Neural cell (in vitro differentiated cells): ENCODE measurements around the gene SPOCK1. TPM values are rescaled to one million over a fixed set of nuclear protein-coding genes. Genes with fewer than 3 reads are reported as not detected.

ENCODE experiments used
- H2AFZ ChIP-seq: fragments of 200-600, 300-800 bp; sonication (generic), shearing (Covaris generic); 2 replicates; pipeline ENCODE4 v1.6.0; 2014; ENCODE audit warnings: low read depth, mild to moderate bottlenecking, antibody characterized with exemption, low read length, moderate library complexity
- H3F3A ChIP-seq: fragments of 200-600 bp; shearing (Covaris generic); 2 replicates; pipeline ENCODE4 v1.6.1; 2016; ENCODE audit warnings: mild to moderate bottlenecking, moderate library complexity, mixed read lengths, antibody characterized with exemption, low read length; ENCODE audit not compliant: insufficient read depth, poor library complexity, severe bottlenecking
- H3K27ac ChIP-seq: fragments of 200-600, 300-800 bp; sonication (generic), shearing (Covaris generic); 2 replicates; pipeline ENCODE4 v1.5.1; 2014; ENCODE audit warnings: mild to moderate bottlenecking, low read length, moderate library complexity
- H3K27me3 ChIP-seq: fragments of 300-800, 200-600 bp; sonication (generic), shearing (Covaris generic); 2 replicates; pipeline ENCODE4 v1.6.0; 2014; ENCODE audit warnings: mild to moderate bottlenecking, low read depth, low read length, moderate library complexity; ENCODE audit not compliant: insufficient read depth
- H3K36me3 ChIP-seq: fragments of 300-800, 200-600 bp; sonication (generic), shearing (Covaris generic); 2 replicates; pipeline ENCODE4 v1.5.1; 2014; ENCODE audit warnings: mild to moderate bottlenecking, antibody characterized with exemption, low read length, moderate library complexity; ENCODE audit not compliant: insufficient read depth
- H3K4me2 ChIP-seq: fragments of 300-800, 200-600 bp; sonication (generic), shearing (Covaris generic); 2 replicates; pipeline ENCODE4 v1.6.0; 2014; ENCODE audit warnings: mild to moderate bottlenecking, low read length
- H3K4me3 ChIP-seq: fragments of 300-800, 200-600 bp; sonication (generic), shearing (Covaris generic); 2 replicates; pipeline ENCODE4 v1.5.1; 2014; ENCODE audit warnings: mild to moderate bottlenecking, low read length, moderate library complexity
- H3K79me2 ChIP-seq: fragments of 200-600 bp; shearing (Covaris generic); replicated peaks from 2 replicates; pipeline ENCODE4 v1.6.0; 2014; ENCODE audit warnings: mild to moderate bottlenecking, low read length, moderate library complexity; ENCODE audit not compliant: insufficient read depth
- H3K9ac ChIP-seq: fragments of 300-800, 200-600 bp; sonication (generic), shearing (Covaris generic); 2 replicates; pipeline ENCODE4 v1.6.1; 2016; ENCODE audit warnings: mild to moderate bottlenecking, low read length, mixed read lengths
- H3K9me2 ChIP-seq: fragments of 200-600 bp; shearing (Covaris generic); 2 replicates; pipeline ENCODE4 v1.6.1; 2016; ENCODE audit warnings: mild to moderate bottlenecking, low read length, mixed read lengths; ENCODE audit not compliant: insufficient read depth
- H3K9me3 ChIP-seq: fragments of 200-600, 300-800 bp; sonication (generic), shearing (Covaris generic); 2 replicates; pipeline ENCODE4 v1.6.1; 2016; ENCODE audit warnings: mild to moderate bottlenecking, mixed run types, low read length, moderate library complexity, mixed read lengths
- H4K20me1 ChIP-seq: fragments of 200-600 bp; shearing (Covaris generic); 2 replicates; pipeline ENCODE4 v1.6.1; 2016; ENCODE audit warnings: mild to moderate bottlenecking, mixed run types; ENCODE audit not compliant: insufficient read depth
- EP300 ChIP-seq: fragments of 450-650 bp; conservative IDR thresholded peaks from 2 replicates; pipeline ENCODE4 v1.6.1; 2014; ENCODE audit warnings: antibody characterized with exemption, mild to moderate bottlenecking, moderate library complexity; ENCODE audit not compliant: poor library complexity, severe bottlenecking
- EZH2 ChIP-seq: fragments of 200-600, 300-800 bp; shearing (Covaris generic), sonication (generic); IDR thresholded peaks from 2 replicates; pipeline ENCODE4 v1.6.1; 2014; ENCODE audit warnings: antibody characterized with exemption, low read length, borderline replicate concordance, mild to moderate bottlenecking; ENCODE audit not compliant: insufficient read depth, poor library complexity, severe bottlenecking
- MXI1 ChIP-seq: fragments of 450-650 bp; conservative IDR thresholded peaks from 2 replicates; pipeline ENCODE4 v1.6.1; 2014; ENCODE audit warnings: antibody characterized with exemption, mild to moderate bottlenecking; ENCODE audit not compliant: poor library complexity, severe bottlenecking
- POLR2AphosphoS5 ChIP-seq: IDR thresholded peaks from 2 replicates; pipeline ENCODE4 v1.6.1; 2012
- RAD21 ChIP-seq: fragments of 450-650 bp; conservative IDR thresholded peaks from 2 replicates; pipeline ENCODE4 v1.6.1; 2014; ENCODE audit warnings: antibody characterized with exemption, mild to moderate bottlenecking, moderate library complexity
- REST ChIP-seq: IDR thresholded peaks from 2 replicates; pipeline ENCODE4 v1.6.1; 2012; ENCODE audit warnings: borderline replicate concordance
- SMC3 ChIP-seq: fragments of 450-650 bp; conservative IDR thresholded peaks from 2 replicates; pipeline ENCODE4 v1.6.1; 2014; ENCODE audit warnings: antibody characterized with exemption, mild to moderate bottlenecking, moderate library complexity; ENCODE audit not compliant: poor library complexity
- TAF1 ChIP-seq: IDR thresholded peaks from 2 replicates; pipeline ENCODE4 v1.6.1; 2012; ENCODE audit warnings: low read depth
- polyA plus RNA-seq: library from polyadenylated mRNA; depleted of rRNA; stranded (reverse); fragments of >200 nt; gene quantifications from 2 replicates; pipeline ENCODE4 v1.2.3, GENCODE V29; 2014
- TF ChIP-seq, protein P1 (sequence below): fragments of 450-650 bp; IDR thresholded peaks from 2 replicates; pipeline ENCODE4 v1.5.1; 2014; ENCODE audit warnings: antibody characterized with exemption, mild to moderate bottlenecking, moderate library complexity; ENCODE audit not compliant: poor library complexity, severe bottlenecking

Gene SPOCK1
- polyA plus RNA-seq, 1 donor from 2014 or later = 33.6 TPM

DNA sequence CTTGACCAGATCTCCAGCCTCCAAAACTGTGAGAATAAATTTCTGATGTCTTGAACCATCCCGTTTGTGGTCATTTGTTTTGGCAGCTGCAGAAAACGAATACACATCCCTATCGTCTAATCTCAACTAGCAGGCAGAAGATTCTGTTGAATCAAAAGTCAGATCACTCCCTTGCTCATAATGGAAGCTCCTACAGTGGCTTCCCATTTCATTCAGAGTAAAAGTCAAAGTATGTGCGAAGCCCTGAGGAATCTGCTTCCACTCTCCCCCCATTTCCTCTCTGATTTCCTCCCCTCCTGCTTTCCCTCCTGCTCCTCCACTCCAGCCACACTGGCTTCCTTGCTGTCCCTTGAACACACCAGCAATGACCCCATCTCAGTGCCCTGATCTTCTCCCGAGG is 34.8 kb upstream of the SPOCK1 start:
- Histone ChIP-seq H3K27me3 (no peaks in the 10 kb centered on the region), H3F3A (no peaks in the 10 kb centered on the region), H2AFZ (no peak overlapping the region), H3K36me3 (no peaks in the 10 kb centered on the region), H3K4me2 (no peak overlapping the region), H3K4me3 (no peak overlapping the region), H3K9ac (no peak overlapping the region), H3K9me2 (no peaks in the 10 kb centered on the region), H4K20me1 (no peaks in the 10 kb centered on the region), H3K79me2 (no peaks in the 10 kb centered on the region), H3K9me3 (peaks cover 4% of the 10 kb centered on the region), H3K27ac (no peak overlapping the region)
- TF ChIP-seq REST (no peak), POLR2AphosphoS5 (no peak), SMC3 (no peak), EZH2 (no peak), MXI1 (no peak), RAD21 (no peak), EP300 (no peak), TAF1 (no peak)
- TF ChIP-seq, protein P1, sequence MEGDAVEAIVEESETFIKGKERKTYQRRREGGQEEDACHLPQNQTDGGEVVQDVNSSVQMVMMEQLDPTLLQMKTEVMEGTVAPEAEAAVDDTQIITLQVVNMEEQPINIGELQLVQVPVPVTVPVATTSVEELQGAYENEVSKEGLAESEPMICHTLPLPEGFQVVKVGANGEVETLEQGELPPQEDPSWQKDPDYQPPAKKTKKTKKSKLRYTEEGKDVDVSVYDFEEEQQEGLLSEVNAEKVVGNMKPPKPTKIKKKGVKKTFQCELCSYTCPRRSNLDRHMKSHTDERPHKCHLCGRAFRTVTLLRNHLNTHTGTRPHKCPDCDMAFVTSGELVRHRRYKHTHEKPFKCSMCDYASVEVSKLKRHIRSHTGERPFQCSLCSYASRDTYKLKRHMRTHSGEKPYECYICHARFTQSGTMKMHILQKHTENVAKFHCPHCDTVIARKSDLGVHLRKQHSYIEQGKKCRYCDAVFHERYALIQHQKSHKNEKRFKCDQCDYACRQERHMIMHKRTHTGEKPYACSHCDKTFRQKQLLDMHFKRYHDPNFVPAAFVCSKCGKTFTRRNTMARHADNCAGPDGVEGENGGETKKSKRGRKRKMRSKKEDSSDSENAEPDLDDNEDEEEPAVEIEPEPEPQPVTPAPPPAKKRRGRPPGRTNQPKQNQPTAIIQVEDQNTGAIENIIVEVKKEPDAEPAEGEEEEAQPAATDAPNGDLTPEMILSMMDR = no peak

GRCh38 chr5:137531266-137531665 is 32.1 kb upstream of the SPOCK1 start:
- H3K36me3 ChIP-seq = no peaks in the 10 kb centered on the region
- H3K9ac ChIP-seq = no peak overlapping the region
- H3K79me2 ChIP-seq = no peaks in the 10 kb centered on the region
- H3F3A ChIP-seq = no peaks in the 10 kb centered on the region
- no peak overlapping the region for H3K4me2 ChIP-seq
- no peaks in the 10 kb centered on the region for H4K20me1 ChIP-seq
- no peak overlapping the region for H3K4me3 ChIP-seq
- no peaks in the 10 kb centered on the region for H3K9me2 ChIP-seq
- peaks cover 4% of the 10 kb centered on the region for H3K9me3 ChIP-seq
- H2AFZ ChIP-seq = no peak overlapping the region
- no peaks in the 10 kb centered on the region for H3K27me3 ChIP-seq
- TF ChIP-seq EZH2 (no peak), REST (no peak), RAD21 (no peak), TAF1 (no peak), SMC3 (no peak), MXI1 (no peak), POLR2AphosphoS5 (no peak), EP300 (no peak)
- TF ChIP-seq, protein P1 = no peak
- no peak overlapping the region for H3K27ac ChIP-seq
